ENCODE data around the gene TMEM270. TPM values are rescaled to one million over a fixed set of nuclear protein-coding genes. Genes with fewer than 3 reads are reported as not detected.

Gene TMEM270
- total RNA-seq, 1 experiment from 2014 or later, result 1.1 TPM

- no peak for DNase-seq (ENCODE audit: low read depth, low spot score)
- ChIA-PET POLR2A (no interaction called here), RAD21 (ENCODE audit: low non-redundant PET in 1 of 2, low total read pairs in 2 of 2, uncharacterized antibody in 2 of 2, unreplicated experiment in 2 of 2) (no interaction called here), CTCF (interaction anchor here (0.5 kb wide), 1 partner anchor 27 kb away, joined by 3 read pairs; no protein-coding TSS in a partner anchor)
- BruUV-seq (replicated peaks), result no TSS peak
- no peak for ATAC-seq
- Histone ChIP-seq H3K9me2 (ENCODE audit: insufficient read depth) (no peaks in the 10 kb centered on the region), H3K79me2 (ENCODE audit: insufficient read depth, low read length) (no peaks in the 10 kb centered on the region), H3K4me3 (replicated peaks in 1 of 2; ENCODE audit: low read depth in 1 of 2, low read length in 2 of 2) (no peak overlapping the region), H3K36me3 (ENCODE audit: control insufficient read depth in 1 of 2, insufficient read depth in 2 of 2, low read length in 2 of 2) (no peaks in the 10 kb centered on the region), H3K4me2 (ENCODE audit: low read length) (no peak overlapping the region), H3K4me1 (ENCODE audit: control insufficient read depth in 1 of 2, insufficient read depth in 2 of 2, low read length in 2 of 2) (no peaks in the 10 kb centered on the region), H3K9me3 (ENCODE audit: control insufficient read depth in 1 of 2, insufficient read depth in 1 of 2, low read depth in 1 of 2, low read length in 2 of 2) (no peaks in the 10 kb centered on the region), H3K27ac (ENCODE audit: low read depth, low read length) (no peak overlapping the region), H2AFZ (ENCODE audit: low read depth, low read length, poor library complexity, severe bottlenecking) (no peak overlapping the region), H3K9ac (ENCODE audit: low read length) (no peak overlapping the region), H3K27me3 (ENCODE audit: insufficient read depth, low read length) (no peaks in the 10 kb centered on the region), H4K20me1 (ENCODE audit: insufficient read depth) (no peaks in the 10 kb centered on the region)
- TF ChIP-seq POLR2AphosphoS5 (IDR thresholded peaks at IDR 0.05; ENCODE audit: low read depth, low read length) (no peak), MAX (IDR thresholded peaks at IDR 0.05) (no peak), SRF (IDR thresholded peaks at IDR 0.05; ENCODE audit: low read depth) (no peak), SIN3A (IDR thresholded peaks at IDR 0.05; ENCODE audit: low read depth) (no peak), EGR1 (IDR thresholded peaks at IDR 0.05; ENCODE audit: low read depth) (no peak), EZH2phosphoT487 (IDR thresholded peaks at IDR 0.05; ENCODE audit: borderline replicate concordance) (no peak), CBX3 (IDR thresholded peaks at IDR 0.05; ENCODE audit: low read depth) (no peak), REST (IDR thresholded peaks at IDR 0.05; ENCODE audit: low read depth) (no peak), CTCF (IDR thresholded peaks at IDR 0.05 in 2 of 3, conservative IDR thresholded peaks at IDR 0.05 in 1 of 3; ENCODE audit: borderline replicate concordance in 1 of 3, insufficient read depth in 1 of 3, low read depth in 2 of 3, low read length in 2 of 3) (no peak), ZNF274 (IDR thresholded peaks at IDR 0.05; ENCODE audit: low read depth, low read length) (no peak), RAD21 (IDR thresholded peaks at IDR 0.05; ENCODE audit: low read depth) (no peak), ATF3 (IDR thresholded peaks at IDR 0.05) (no peak), POLR2A (IDR thresholded peaks at IDR 0.05; ENCODE audit: borderline replicate concordance, extremely low read depth, insufficient read depth, insufficient read length) (no peak), EZH2 (IDR thresholded peaks at IDR 0.05) (no peak), TCF7L2 (IDR thresholded peaks at IDR 0.05; ENCODE audit: borderline replicate concordance, extremely low read depth, insufficient read depth, insufficient read length) (no peak), ZFX (IDR thresholded peaks at IDR 0.05) (no peak), CEBPB (IDR thresholded peaks at IDR 0.05; ENCODE audit: low read depth) (no peak)
- intact Hi-C loops (cut with micrococcal nuclease), result no loop called here
Observed at GRCh38 chr7:73870041-73870492, 9.1 kb downstream of the TMEM270 start.

Data from HCT116 (cell line).